Fibroblast of the aortic adventitia (primary cell): ENCODE measurements around the gene HK1. TPM values are rescaled to one million over a fixed set of nuclear protein-coding genes. Genes with fewer than 3 reads are reported as not detected.
A peak's percentile ranks its signal among the peaks of the same experiment; 100 is the strongest.

ENCODE experiments used
- DNase-seq: peaks from one replicate; pipeline ENCODE4 v3.0.0-alpha.2; 2010; ENCODE audit warnings: low read depth
- H3K4me3 ChIP-seq: 2 replicates; pipeline ENCODE4 v1.5.1; 2011; ENCODE audit warnings: low read depth, mild to moderate bottlenecking, control low read depth, low read length, moderate library complexity
- CTCF ChIP-seq: IDR thresholded peaks from 2 replicates; pipeline ENCODE4 v1.5.1; 2011; ENCODE audit warnings: mild to moderate bottlenecking, low read length, control low read depth, inconsistent platforms; ENCODE audit not compliant: insufficient read depth
- total RNA-seq: library from RNA; depleted of rRNA; stranded (reverse); fragments of >200 nt; gene quantifications from 2 replicates; pipeline ENCODE4 v1.2.3, GENCODE V29; 2012; ENCODE audit warnings: low replicate concordance

HK1 gene
- total RNA-seq, 1 donor = 84.1 TPM

- H3K4me3 ChIP-seq = no peak overlapping the region
- TF ChIP-seq CTCF = no peak
- DNase-seq = no peak
These were observed 88.4 kb downstream of the HK1 start for GRCh38 chr10:69366738-69367137.

GRCh38 chr10:69367469-69367868 lies 89.2 kb downstream of the HK1 start:
- TF ChIP-seq CTCF = no peak
- no peak overlapping the region for H3K4me3 ChIP-seq
- no peak for DNase-seq

GRCh38 chr10:69372126-69372980 lies 94.1 kb downstream of the HK1 start:
- DNase-seq = peak; percentile 97
- no peak for TF ChIP-seq CTCF
- H3K4me3 ChIP-seq = no peak overlapping the region

GRCh38 chr10:69374242-69374641 lies 95.9 kb downstream of the HK1 start:
- no peak for DNase-seq
- no peak overlapping the region for H3K4me3 ChIP-seq
- no peak for TF ChIP-seq CTCF

- no peak for TF ChIP-seq CTCF
- DNase-seq = no peak
- H3K4me3 ChIP-seq = no peak overlapping the region
These were observed 96.6 kb downstream of the HK1 start for GRCh38 chr10:69374931-69375306.

GRCh38 chr10:69375307-69376151 lies 97.2 kb downstream of the HK1 start:
- H3K4me3 ChIP-seq = no peak overlapping the region
- DNase-seq = peak; percentile 63
- TF ChIP-seq CTCF = no peak
